ENCODE measurements around the gene ALDH1A1. TPM values are rescaled to one million over a fixed set of nuclear protein-coding genes. Genes with fewer than 3 reads are reported as not detected.

The ALDH1A1 gene
- total RNA-seq, 4 donors from 2014 or later, result 23.3 to 42.8 (median 30.9) TPM

DNA sequence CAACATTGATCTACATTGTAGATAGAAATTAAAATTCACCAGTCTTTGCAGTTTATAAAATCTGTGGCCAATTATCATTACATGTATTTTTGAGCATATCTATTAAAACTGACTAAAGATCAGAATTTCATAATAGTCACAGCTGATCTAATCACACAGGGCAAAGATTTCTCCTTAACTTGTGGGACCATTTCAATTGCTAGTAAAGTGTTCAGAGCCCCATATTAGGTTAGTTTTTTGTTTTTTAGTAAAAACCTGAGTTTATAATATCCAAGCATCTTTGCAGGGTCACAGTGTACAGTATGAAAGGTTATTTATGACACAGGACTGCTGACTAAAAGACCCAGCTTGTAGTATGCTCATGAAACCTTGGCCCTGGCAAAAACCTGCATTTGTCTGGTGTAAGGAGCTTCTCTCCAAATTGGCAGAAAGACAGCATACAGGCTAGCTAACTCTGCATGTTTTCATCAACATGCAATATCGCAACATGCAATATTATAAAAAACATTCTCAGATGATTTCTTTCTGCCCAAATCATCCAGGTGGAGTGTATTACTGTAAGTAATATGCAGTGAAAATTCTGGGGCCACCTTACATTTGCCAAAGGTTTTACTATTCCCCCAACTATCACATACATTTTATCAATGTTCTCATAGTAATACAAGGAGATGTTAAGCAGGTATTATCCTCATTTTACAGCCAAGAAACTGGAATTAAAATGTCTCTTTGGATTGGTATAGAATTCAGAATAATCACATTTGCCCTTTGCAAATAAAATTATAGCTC is 37.7 kb upstream of the ALDH1A1 start:
- intact Hi-C loops (cut with DNase I; ENCODE audit: low total_unique reads) (no loop called here), in situ Hi-C loops (cut with MboI; ENCODE audit: low sequenced_read_pairs in 4 of 4) (no loop called here)
- Histone ChIP-seq H3K27me3 (no peaks in the 10 kb centered on the region), H3K27ac (no peak overlapping the region), H3K4me3 (no peak overlapping the region), H3K4me1 (peaks cover 0 to 5% of the 10 kb centered on the region in 2 donors), H3K9me3 (no peaks in the 10 kb centered on the region), H3K36me3 (no peaks in the 10 kb centered on the region)
- ATAC-seq (no peak), DNase-seq (no peak)
- TF ChIP-seq POLR2A (IDR thresholded peaks at IDR 0.05), result no peak
- TF ChIP-seq, protein P1, sequence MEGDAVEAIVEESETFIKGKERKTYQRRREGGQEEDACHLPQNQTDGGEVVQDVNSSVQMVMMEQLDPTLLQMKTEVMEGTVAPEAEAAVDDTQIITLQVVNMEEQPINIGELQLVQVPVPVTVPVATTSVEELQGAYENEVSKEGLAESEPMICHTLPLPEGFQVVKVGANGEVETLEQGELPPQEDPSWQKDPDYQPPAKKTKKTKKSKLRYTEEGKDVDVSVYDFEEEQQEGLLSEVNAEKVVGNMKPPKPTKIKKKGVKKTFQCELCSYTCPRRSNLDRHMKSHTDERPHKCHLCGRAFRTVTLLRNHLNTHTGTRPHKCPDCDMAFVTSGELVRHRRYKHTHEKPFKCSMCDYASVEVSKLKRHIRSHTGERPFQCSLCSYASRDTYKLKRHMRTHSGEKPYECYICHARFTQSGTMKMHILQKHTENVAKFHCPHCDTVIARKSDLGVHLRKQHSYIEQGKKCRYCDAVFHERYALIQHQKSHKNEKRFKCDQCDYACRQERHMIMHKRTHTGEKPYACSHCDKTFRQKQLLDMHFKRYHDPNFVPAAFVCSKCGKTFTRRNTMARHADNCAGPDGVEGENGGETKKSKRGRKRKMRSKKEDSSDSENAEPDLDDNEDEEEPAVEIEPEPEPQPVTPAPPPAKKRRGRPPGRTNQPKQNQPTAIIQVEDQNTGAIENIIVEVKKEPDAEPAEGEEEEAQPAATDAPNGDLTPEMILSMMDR (IDR thresholded peaks at IDR 0.05 in 4 of 5, conservative IDR thresholded peaks at IDR 0.05 in 1 of 5), result no peak

DNA sequence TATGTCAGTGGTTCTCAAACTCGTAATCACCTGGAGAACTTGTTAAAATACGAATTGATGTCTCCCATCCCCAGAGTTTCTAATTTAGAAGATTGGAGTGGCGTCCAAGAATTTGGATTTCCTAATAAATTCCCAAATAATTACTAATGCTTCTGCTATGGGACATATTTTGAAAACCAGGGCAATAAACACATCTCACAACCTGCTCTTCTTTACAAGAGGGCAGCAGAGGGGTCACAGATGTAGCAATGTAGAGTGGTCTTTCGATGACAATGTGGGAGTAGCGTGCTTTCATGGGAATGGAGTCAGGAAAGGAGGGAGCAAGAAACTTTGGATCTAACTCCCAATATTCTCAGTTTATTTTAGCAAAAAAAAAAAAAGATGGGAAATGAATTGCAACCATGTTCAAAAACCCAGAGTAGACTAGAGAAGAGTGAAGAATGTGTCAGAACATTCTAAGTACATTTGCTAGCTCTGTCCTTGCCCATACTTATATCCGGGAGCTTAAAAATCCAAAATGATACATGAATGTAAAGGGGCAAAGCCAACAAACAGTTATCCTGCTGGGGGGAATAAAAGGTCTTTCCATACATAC is 33.8 kb upstream of the ALDH1A1 start:
- intact Hi-C loops (cut with DNase I; ENCODE audit: low total_unique reads), result no loop called here
- Histone ChIP-seq H3K27me3 (no peaks in the 10 kb centered on the region), H3K36me3 (no peaks in the 10 kb centered on the region), H3K4me3 (no peak overlapping the region), H3K9me3 (no peaks in the 10 kb centered on the region), H3K27ac (no peak overlapping the region), H3K4me1 (peaks cover 16 to 39% of the 10 kb centered on the region in 2 donors)
- in situ Hi-C loops (cut with MboI; ENCODE audit: low sequenced_read_pairs in 4 of 4), result no loop called here
- TF ChIP-seq, protein P1 (IDR thresholded peaks at IDR 0.05 in 4 of 5, conservative IDR thresholded peaks at IDR 0.05 in 1 of 5), result no peak
- ATAC-seq, result no peak
- DNase-seq, result no peak

GRCh38 chr9:72985746-72986145 is 32.9 kb upstream of the ALDH1A1 start:
- TF ChIP-seq, protein P1 (IDR thresholded peaks at IDR 0.05 in 4 of 5, conservative IDR thresholded peaks at IDR 0.05 in 1 of 5), result no peak
- no peak for TF ChIP-seq POLR2A (IDR thresholded peaks at IDR 0.05)

DNA sequence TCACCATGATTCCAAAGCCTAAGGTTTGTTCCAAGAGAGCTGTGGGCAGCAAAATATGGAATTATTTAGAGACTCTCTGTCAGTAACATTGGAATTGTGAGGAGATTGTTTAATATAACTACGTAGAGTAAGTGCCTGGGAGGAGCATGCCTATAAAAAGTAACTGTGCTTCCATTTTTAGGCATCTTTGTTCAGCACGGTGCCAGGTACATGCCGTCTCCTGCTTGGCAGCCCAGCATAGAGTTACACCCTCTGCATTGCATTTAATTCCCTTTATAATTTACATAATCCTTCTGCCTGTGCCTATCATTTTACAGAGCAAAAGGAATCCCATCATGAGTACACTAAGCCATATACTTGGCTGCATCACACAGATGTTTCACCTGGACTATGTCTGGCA is 32.1 kb upstream of the ALDH1A1 start:
- ATAC-seq (peak; percentile 95 to 96), DNase-seq (peak; percentile 73 to 74)
- in situ Hi-C loops (cut with MboI; ENCODE audit: low sequenced_read_pairs in 4 of 4) (no loop called here), intact Hi-C loops (cut with DNase I; ENCODE audit: low total_unique reads) (no loop called here)
- H3K9me3 ChIP-seq, result no peaks in the 10 kb centered on the region
- H3K4me3 ChIP-seq, result no peak overlapping the region
- H3K27ac ChIP-seq, result peak overlapping the region; percentile 69 to 87 (median 71)
- H3K36me3 ChIP-seq, result no peaks in the 10 kb centered on the region
- H3K4me1 ChIP-seq, result peaks cover 16 to 39% of the 10 kb centered on the region in 2 donors
- TF ChIP-seq POLR2A (IDR thresholded peaks at IDR 0.05), result no peak
- TF ChIP-seq, protein P1 (IDR thresholded peaks at IDR 0.05 in 4 of 5, conservative IDR thresholded peaks at IDR 0.05 in 1 of 5), result no peak
- H3K27me3 ChIP-seq, result no peaks in the 10 kb centered on the region

More at GRCh38 chr9:72985746-72986145, 32.9 kb upstream of the ALDH1A1 start:
- H3K27me3 ChIP-seq, result no peaks in the 10 kb centered on the region
- intact Hi-C loops (cut with DNase I; ENCODE audit: low total_unique reads) (no loop called here), in situ Hi-C loops (cut with MboI; ENCODE audit: low sequenced_read_pairs in 4 of 4) (no loop called here)
- ATAC-seq (no peak), DNase-seq (no peak)
- peaks cover 16 to 39% of the 10 kb centered on the region in 2 donors for H3K4me1 ChIP-seq
- H3K27ac ChIP-seq, result peak overlapping the region in 1 of 4 donors; percentile 87
- no peak overlapping the region for H3K4me3 ChIP-seq
- no peaks in the 10 kb centered on the region for H3K36me3 ChIP-seq
- H3K9me3 ChIP-seq, result no peaks in the 10 kb centered on the region
